HG02642 (cell line): Measurements from ENCODE around the gene IGFALS.

Experiments used
- ATAC-seq: cut with Tn5 transposase; IDR thresholded peaks from one replicate; pipeline ENCODE4 v1.9.1; 2021; ENCODE audit warnings: mild to moderate bottlenecking; ENCODE audit not compliant: unreplicated experiment, poor library complexity

The IGFALS gene

GRCh38 chr16:1768061-1768766 is 25.3 kb downstream of the IGFALS start:
- no peak for ATAC-seq

GRCh38 chr16:1767116-1767994 is 26.1 kb downstream of the IGFALS start:
- no peak for ATAC-seq

GRCh38 chr16:1766701-1767100 is 26.8 kb downstream of the IGFALS start:
- ATAC-seq, result no peak

- no peak for ATAC-seq
Measured at GRCh38 chr16:1766231-1766630, 27.3 kb downstream of the IGFALS start.

- no peak for ATAC-seq
Measured at GRCh38 chr16:1765826-1766225, 27.7 kb downstream of the IGFALS start.

- no peak for ATAC-seq
Measured at GRCh38 chr16:1764971-1765370, 28.5 kb downstream of the IGFALS start.

GRCh38 chr16:1763521-1764511 is 29.7 kb downstream of the IGFALS start:
- no peak for ATAC-seq

- ATAC-seq, result no peak
Measured at GRCh38 chr16:1762879-1763520, 30.5 kb downstream of the IGFALS start.

- ATAC-seq, result no peak
Measured at GRCh38 chr16:1762196-1762878, 31.2 kb downstream of the IGFALS start.

- ATAC-seq, result no peak
Measured at GRCh38 chr16:1761751-1762150, 31.8 kb downstream of the IGFALS start.

- no peak for ATAC-seq
Measured at GRCh38 chr16:1760911-1761310, 32.6 kb downstream of the IGFALS start.

- no peak for ATAC-seq
Measured at GRCh38 chr16:1759511-1759910, 34.0 kb downstream of the IGFALS start.

- ATAC-seq, result no peak
Measured at GRCh38 chr16:1758923-1759322, 34.6 kb downstream of the IGFALS start.

GRCh38 chr16:1757714-1758461 is 35.6 kb downstream of the IGFALS start:
- ATAC-seq, result no peak

GRCh38 chr16:1754204-1754603 is 39.3 kb downstream of the IGFALS start:
- ATAC-seq, result no peak

GRCh38 chr16:1752853-1753252 is 40.7 kb downstream of the IGFALS start:
- no peak for ATAC-seq

- ATAC-seq, result no peak
Measured at GRCh38 chr16:1751946-1752345, 41.6 kb downstream of the IGFALS start.

GRCh38 chr16:1749152-1750117 is 44.1 kb downstream of the IGFALS start:
- no peak for ATAC-seq
